ENCODE data around the gene IGSF9B. TPM values are rescaled to one million over a fixed set of nuclear protein-coding genes. Genes with fewer than 3 reads are reported as not detected.

Gene IGSF9B
- total and polyA plus RNA-seq, 9 of the 15 experiments (the other 6 are each of a cell fraction or from before 2014, with no cell fraction given), result 0.09 TPM; not detected in 8

DNA sequence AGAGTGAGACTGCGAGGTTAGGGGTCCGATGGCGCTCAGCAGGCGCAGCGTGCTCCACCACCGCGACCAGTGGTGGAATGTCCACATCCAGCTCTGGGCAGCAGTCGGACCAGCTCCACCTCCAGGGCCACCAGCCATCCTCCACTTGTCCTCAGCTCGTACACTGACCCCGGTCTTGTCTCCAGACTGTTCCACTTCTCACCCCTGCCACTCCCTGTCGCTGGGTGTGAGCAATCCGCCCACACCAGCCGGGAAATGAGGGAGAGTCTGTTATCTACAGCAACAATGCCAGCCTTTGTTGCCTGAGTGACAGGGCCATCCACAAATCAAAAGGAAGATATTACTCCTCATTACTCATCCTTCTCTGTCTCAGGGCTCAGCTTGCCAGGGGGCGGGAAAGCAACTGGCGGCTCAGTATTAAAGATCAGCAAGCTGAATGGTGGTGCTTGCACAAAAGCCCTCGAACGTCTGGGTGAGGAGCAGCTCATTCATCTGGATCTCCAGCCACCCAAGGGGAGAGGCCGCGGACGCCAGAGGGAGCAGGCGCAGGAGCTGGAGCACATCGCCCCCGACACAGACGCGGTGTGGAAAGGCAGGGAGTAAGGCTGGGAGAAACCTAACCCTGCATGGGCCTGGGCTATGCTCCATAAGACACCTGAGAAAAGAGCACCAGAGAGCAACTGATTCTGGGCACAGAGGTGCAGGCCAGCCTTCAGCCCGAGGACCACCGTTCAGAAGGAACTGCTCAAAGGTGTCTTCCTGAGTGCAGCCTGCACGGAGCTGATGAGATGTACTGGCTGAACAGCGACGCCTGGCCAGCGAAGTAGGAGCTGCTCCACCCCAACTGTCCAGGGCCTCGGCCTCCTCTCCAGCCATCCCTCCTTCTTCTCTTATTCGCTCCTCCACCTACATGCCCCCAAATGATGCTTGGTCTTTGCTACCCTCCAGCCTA, 21.9 kb downstream of the IGSF9B start:
- Histone ChIP-seq H2AFZ (ENCODE audit: low read depth, low read length) (no peak overlapping the region), H3K27ac (ENCODE audit: extremely low read depth, low read depth, low read length) (no peak overlapping the region), H3K79me2 (ENCODE audit: control insufficient read depth, insufficient read depth, low read length) (no peaks in the 10 kb centered on the region), H3K9ac (ENCODE audit: insufficient read depth in 1 of 2, low read depth in 2 of 2, low read length in 2 of 2) (no peak overlapping the region), H3K9me3 (replicated peaks; ENCODE audit: control insufficient read depth, insufficient read depth, low read depth, low read length) (no peaks in the 10 kb centered on the region), H4K20me1 (replicated peaks; ENCODE audit: control insufficient read depth, insufficient read depth, low read length) (peaks cover 3% of the 10 kb centered on the region; the same call in 1 of the 2 replicates), H3K27me3 (ENCODE audit: control insufficient read depth in 2 of 2, insufficient read depth in 2 of 2, low read length in 2 of 2) (peaks cover 0 to 64% of the 10 kb centered on the region in 2 experiments; a peak in 3 of 5 replicates), H3K9me1 (ENCODE audit: control insufficient read depth, insufficient read depth, low read length) (no peaks in the 10 kb centered on the region), H3K4me1 (replicated peaks in 1 of 2; ENCODE audit: control insufficient read depth in 2 of 2, insufficient read depth in 2 of 2, low read length in 2 of 2) (peaks cover 0 to 23% of the 10 kb centered on the region in 2 experiments; a peak in 2 of 5 replicates), H3K36me3 (ENCODE audit: control insufficient read depth, insufficient read depth, low read length) (no peaks in the 10 kb centered on the region), H3K4me3 (no peak overlapping the region), H3K4me2 (ENCODE audit: insufficient read depth, low read length) (no peak overlapping the region)
- intact Hi-C loops (cut with micrococcal nuclease), result no loop called here
- in situ Hi-C loops (cut with MboI), result no loop called here
- ChIA-PET CTCF (ENCODE audit: low intra/inter-chr PET ratio) (no interaction called here), POLR2A (interaction anchor here (0.5 kb wide), 1 partner anchor 702 kb away, joined by 3 read pairs; no protein-coding TSS in a partner anchor)
- ATAC-seq (peak; percentile 42), FAIRE-seq (no peak), DNase-seq (ENCODE audit: extremely low read depth in 1 of 4, low spot score in 3 of 4) (peak; percentile 28 to 70 (median 45))
- WGBS (ENCODE audit: insufficient coverage, low coverage, missing lambda C conversion rate), result 2% methylated on average over 29 of the region's 33 CpGs
- TF ChIP-seq, protein P1, sequence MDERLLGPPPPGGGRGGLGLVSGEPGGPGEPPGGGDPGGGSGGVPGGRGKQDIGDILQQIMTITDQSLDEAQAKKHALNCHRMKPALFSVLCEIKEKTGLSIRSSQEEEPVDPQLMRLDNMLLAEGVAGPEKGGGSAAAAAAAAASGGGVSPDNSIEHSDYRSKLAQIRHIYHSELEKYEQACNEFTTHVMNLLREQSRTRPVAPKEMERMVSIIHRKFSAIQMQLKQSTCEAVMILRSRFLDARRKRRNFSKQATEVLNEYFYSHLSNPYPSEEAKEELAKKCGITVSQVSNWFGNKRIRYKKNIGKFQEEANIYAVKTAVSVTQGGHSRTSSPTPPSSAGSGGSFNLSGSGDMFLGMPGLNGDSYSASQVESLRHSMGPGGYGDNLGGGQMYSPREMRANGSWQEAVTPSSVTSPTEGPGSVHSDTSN (CRISPR knock-in tag; IDR thresholded peaks at IDR 0.05; ENCODE audit: low read depth), result peak; percentile 33; the same call in 1 of the 2 replicates
- TF ChIP-seq, protein P1 (tag; conservative IDR thresholded peaks at IDR 0.05; ENCODE audit: low read depth), result peak; percentile 85
- peak; percentile 15 for TF ChIP-seq PRDM10 (IDR thresholded peaks at IDR 0.05; ENCODE audit: partially characterized antibody)
- TF ChIP-seq CBFA2T3 (IDR thresholded peaks at IDR 0.05), result peak; percentile 5; the same call in 1 of the 2 replicates
- TF ChIP-seq, protein P2, sequence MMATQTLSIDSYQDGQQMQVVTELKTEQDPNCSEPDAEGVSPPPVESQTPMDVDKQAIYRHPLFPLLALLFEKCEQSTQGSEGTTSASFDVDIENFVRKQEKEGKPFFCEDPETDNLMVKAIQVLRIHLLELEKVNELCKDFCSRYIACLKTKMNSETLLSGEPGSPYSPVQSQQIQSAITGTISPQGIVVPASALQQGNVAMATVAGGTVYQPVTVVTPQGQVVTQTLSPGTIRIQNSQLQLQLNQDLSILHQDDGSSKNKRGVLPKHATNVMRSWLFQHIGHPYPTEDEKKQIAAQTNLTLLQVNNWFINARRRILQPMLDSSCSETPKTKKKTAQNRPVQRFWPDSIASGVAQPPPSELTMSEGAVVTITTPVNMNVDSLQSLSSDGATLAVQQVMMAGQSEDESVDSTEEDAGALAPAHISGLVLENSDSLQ (IDR thresholded peaks at IDR 0.05), result peak; percentile 96
- TF ChIP-seq EGR1 (conservative IDR thresholded peaks at IDR 0.05), result peak; percentile 79
- no peak for TF ChIP-seq ZNF212 (CRISPR knock-in tag; IDR thresholded peaks at IDR 0.05)
- peak; percentile 52; the same call in 1 of the 2 replicates for TF ChIP-seq ZNF184 (CRISPR knock-in tag; IDR thresholded peaks at IDR 0.05)
- TF ChIP-seq ZNF133 (CRISPR knock-in tag; IDR thresholded peaks at IDR 0.05), result no peak
- no peak for TF ChIP-seq ZNF232 (CRISPR knock-in tag; IDR thresholded peaks at IDR 0.05)
- no TSS peak for BruUV-seq (replicated peaks)
